Adipocyte (in vitro differentiated cells): ENCODE results near the gene CORO2B.
"Not testable (repeated sequence)": the region's sequence is repeated elsewhere in the genome, so short reads cannot be mapped to it uniquely, and the experiment has no call there.

Source experiments
- DNase-seq: peaks from one replicate; pipeline ENCODE4 v3.0.0-alpha.2; 2015; ENCODE audit warnings: low read depth
- H3K27me3 ChIP-seq: replicated peaks from 2 replicates; pipeline ENCODE4 v1.7.0; 2013; ENCODE audit warnings: mild to moderate bottlenecking, low read length, moderate library complexity; ENCODE audit not compliant: control insufficient read depth, insufficient read depth
- H3K36me3 ChIP-seq: 2 replicates; pipeline ENCODE4 v1.7.0; 2013; ENCODE audit warnings: low read length, mild to moderate bottlenecking, moderate library complexity; ENCODE audit not compliant: control insufficient read depth, insufficient read depth, severe bottlenecking
- H3K4me1 ChIP-seq: 2 replicates; pipeline ENCODE4 v1.7.0; 2013; ENCODE audit warnings: mild to moderate bottlenecking, low read length, moderate library complexity; ENCODE audit not compliant: control insufficient read depth, insufficient read depth
- H3K4me3 ChIP-seq: 2 replicates; pipeline ENCODE4 v1.7.0; 2013; ENCODE audit warnings: mild to moderate bottlenecking, low read length, moderate library complexity
- H3K9ac ChIP-seq: 2 replicates; pipeline ENCODE4 v1.7.0; 2013; ENCODE audit warnings: mild to moderate bottlenecking, low read length, moderate library complexity
- H3K9me3 ChIP-seq: 2 replicates; pipeline ENCODE4 v1.7.0; 2013; ENCODE audit warnings: mild to moderate bottlenecking, low read length, moderate library complexity; ENCODE audit not compliant: control insufficient read depth

CORO2B gene

DNA sequence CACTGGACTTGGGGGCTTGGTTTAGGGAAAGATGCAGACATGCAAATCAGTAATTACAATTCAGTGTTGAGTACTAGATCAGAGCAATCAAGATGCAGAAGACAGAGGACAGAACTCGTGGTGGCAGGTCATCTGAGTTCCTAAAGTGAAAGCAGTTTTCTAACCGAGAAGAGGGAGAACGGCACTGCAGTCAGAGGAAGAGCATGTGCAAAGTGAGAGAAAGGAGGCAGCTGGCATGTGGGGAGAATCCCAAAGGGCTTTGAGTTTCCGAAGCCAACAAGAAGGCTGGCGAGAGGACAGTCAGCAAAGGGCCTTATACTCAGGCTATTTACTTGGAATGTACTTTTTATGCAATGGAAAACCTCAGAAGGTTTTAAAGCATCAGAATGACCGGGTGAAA lies 154.9 kb downstream of the CORO2B start:
- peak; percentile 38 for DNase-seq
- Histone ChIP-seq H3K4me3 (no peak overlapping the region), H3K4me1 (no peaks in the 10 kb centered on the region)

GRCh38 chr15:68734352-68734751 lies 155.6 kb downstream of the CORO2B start:
- Histone ChIP-seq H3K4me3 (no peak overlapping the region), H3K27me3 (peaks cover 2% of the 10 kb centered on the region), H3K9me3 (no peaks in the 10 kb centered on the region), H3K9ac (no peak overlapping the region), H3K36me3 (no peaks in the 10 kb centered on the region), H3K4me1 (no peaks in the 10 kb centered on the region)
- no peak for DNase-seq

More for the DNA sequence above, 154.9 kb downstream of the CORO2B start:
- Histone ChIP-seq H3K9me3 (no peaks in the 10 kb centered on the region), H3K9ac (no peak overlapping the region), H3K27me3 (no peaks in the 10 kb centered on the region), H3K36me3 (no peaks in the 10 kb centered on the region)

DNA sequence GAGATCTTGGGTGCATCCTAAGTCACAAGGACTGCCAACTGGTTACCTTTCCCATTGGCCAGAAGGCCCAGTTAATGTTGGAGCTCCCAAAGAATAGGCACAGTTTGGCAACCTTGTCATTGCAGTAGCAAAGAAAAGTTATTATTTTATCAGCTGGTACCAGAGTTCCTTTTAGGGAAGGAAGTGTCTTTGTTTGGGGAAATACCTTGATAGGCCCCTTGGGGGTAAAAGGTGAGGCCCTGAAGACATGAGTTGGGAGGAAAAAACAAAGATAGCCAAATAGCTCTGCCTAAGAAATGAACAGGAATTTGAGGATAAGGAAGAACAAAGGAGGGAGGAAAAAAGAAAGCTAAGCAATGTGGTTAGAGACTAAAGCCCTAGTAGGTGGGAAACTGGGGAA lies 156.1 kb downstream of the CORO2B start:
- Histone ChIP-seq H3K4me1 (no peaks in the 10 kb centered on the region), H3K4me3 (no peak overlapping the region), H3K9me3 (no peaks in the 10 kb centered on the region), H3K9ac (no peak overlapping the region), H3K36me3 (no peaks in the 10 kb centered on the region), H3K27me3 (peaks cover 8% of the 10 kb centered on the region)
- no peak for DNase-seq

GRCh38 chr15:68735610-68736009 lies 156.8 kb downstream of the CORO2B start:
- DNase-seq: no peak
- H3K27me3 ChIP-seq: peaks cover 9% of the 10 kb centered on the region
- no peaks in the 10 kb centered on the region for H3K9me3 ChIP-seq
- H3K36me3 ChIP-seq: no peaks in the 10 kb centered on the region
- H3K4me1 ChIP-seq: no peaks in the 10 kb centered on the region
- no peak overlapping the region for H3K9ac ChIP-seq
- H3K4me3 ChIP-seq: no peak overlapping the region

- Histone ChIP-seq H3K9me3 (no peaks in the 10 kb centered on the region), H3K4me3 (no peak overlapping the region), H3K27me3 (peaks cover 9% of the 10 kb centered on the region), H3K9ac (no peak overlapping the region), H3K36me3 (no peaks in the 10 kb centered on the region), H3K4me1 (no peaks in the 10 kb centered on the region)
- peak; percentile 17 for DNase-seq
These were observed 160.7 kb downstream of the CORO2B start for GRCh38 chr15:68739390-68740080.

GRCh38 chr15:68743256-68743655 lies 164.5 kb downstream of the CORO2B start:
- no peak overlapping the region for H3K9ac ChIP-seq
- H3K36me3 ChIP-seq: no peaks in the 10 kb centered on the region
- H3K4me3 ChIP-seq: no peak overlapping the region
- DNase-seq: no peak
- peaks cover 9% of the 10 kb centered on the region for H3K27me3 ChIP-seq
- no peaks in the 10 kb centered on the region for H3K4me1 ChIP-seq
- no peaks in the 10 kb centered on the region for H3K9me3 ChIP-seq

GRCh38 chr15:68749365-68749764 lies 170.6 kb downstream of the CORO2B start:
- Histone ChIP-seq H3K9ac (no peak overlapping the region), H3K36me3 (no peaks in the 10 kb centered on the region), H3K4me3 (no peak overlapping the region), H3K9me3 (no peaks in the 10 kb centered on the region), H3K27me3 (peaks cover 7% of the 10 kb centered on the region), H3K4me1 (no peaks in the 10 kb centered on the region)
- no peak for DNase-seq

DNA sequence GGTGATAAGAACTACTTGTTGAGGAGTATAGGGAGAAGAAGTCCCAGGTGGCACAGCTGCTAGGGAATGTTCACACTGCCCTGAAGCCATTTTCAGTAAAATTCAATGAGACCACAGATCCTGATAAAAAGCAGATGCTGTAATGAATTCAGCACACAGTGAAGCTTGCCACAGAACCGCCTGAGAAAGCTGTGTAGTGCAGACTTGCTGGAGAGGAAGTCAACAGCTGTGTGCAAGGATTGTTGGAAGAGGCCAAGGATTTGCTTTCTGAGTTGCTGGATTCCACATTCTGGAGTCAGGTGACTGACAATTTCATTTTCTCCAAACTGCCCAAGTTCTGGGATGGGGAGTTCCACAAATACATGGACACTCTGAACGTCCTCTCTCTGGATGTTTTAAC lies 171.0 kb downstream of the CORO2B start:
- no peaks in the 10 kb centered on the region for H3K36me3 ChIP-seq
- no peaks in the 10 kb centered on the region for H3K4me1 ChIP-seq
- peaks cover 9% of the 10 kb centered on the region for H3K27me3 ChIP-seq
- H3K9me3 ChIP-seq: no peaks in the 10 kb centered on the region
- no peak overlapping the region for H3K4me3 ChIP-seq
- H3K9ac ChIP-seq: no peak overlapping the region
- DNase-seq: peak; percentile 75

GRCh38 chr15:68751622-68752021 lies 172.8 kb downstream of the CORO2B start:
- Histone ChIP-seq H3K4me3 (no peak overlapping the region), H3K27me3 (peaks cover 16% of the 10 kb centered on the region), H3K9me3 (no peaks in the 10 kb centered on the region), H3K36me3 (no peaks in the 10 kb centered on the region), H3K9ac (no peak overlapping the region), H3K4me1 (no peaks in the 10 kb centered on the region)
- DNase-seq: no peak

DNA sequence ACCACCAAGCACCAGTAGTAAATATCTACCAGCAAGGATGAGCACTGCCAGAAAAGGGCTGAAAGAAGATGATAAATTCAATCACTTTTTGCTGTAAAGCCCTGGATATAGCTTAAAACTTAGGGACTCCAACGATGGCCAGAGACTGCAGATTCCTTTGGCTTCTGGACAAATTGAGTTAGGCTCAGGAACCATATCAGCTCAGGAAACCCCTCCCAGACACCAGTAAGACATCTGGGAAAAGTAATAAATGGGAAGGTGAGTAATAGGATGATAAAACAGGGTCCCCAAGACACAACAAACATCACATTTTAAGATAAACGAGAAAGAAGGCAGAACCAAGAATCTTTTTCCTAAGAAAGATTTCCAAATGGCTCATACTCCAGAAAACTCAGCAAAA lies 176.9 kb downstream of the CORO2B start:
- H3K9me3 ChIP-seq: no peaks in the 10 kb centered on the region
- no peaks in the 10 kb centered on the region for H3K4me1 ChIP-seq
- DNase-seq: no peak
- peaks cover 11% of the 10 kb centered on the region for H3K27me3 ChIP-seq
- no peak overlapping the region for H3K4me3 ChIP-seq
- H3K9ac ChIP-seq: no peak overlapping the region
- H3K36me3 ChIP-seq: no peaks in the 10 kb centered on the region

DNA sequence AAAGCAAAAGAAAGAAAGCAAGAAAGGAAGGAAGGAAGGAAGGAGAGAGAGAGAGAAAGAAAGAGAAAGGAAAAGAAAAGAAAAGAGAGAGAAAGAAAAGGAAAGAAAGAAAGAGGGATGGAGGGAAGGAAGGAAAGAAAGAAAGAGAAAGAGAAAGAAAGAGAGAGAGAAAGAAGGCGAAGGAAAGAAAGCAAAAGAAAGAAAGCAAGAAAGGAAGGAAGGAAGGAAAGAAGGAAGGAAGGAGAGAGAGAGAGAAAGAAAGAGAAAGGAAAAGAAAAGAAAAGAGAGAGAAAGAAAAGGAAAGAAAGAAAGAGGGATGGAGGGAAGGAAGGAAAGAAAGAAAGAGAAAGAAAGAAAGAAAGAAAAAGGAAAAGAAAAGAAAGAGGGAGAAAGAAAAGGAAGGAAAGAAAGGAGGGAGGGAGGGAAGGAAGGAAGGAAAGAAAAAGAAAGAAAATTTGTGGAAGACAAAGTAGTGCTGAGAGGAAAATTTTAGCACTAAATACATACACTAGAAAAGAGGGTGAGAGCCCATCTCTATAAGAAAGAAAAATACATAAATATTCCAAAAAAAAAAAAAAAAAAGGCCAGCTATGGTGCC lies 181.3 kb downstream of the CORO2B start:
- H3K4me1 ChIP-seq, H3K27me3 ChIP-seq, H3K4me3 ChIP-seq, H3K36me3 ChIP-seq, H3K9me3 ChIP-seq, DNase-seq, H3K9ac ChIP-seq: not testable (repeated sequence)

- H3K27me3 ChIP-seq: no peaks in the 10 kb centered on the region
- H3K4me1 ChIP-seq: no peaks in the 10 kb centered on the region
- H3K9me3 ChIP-seq: no peaks in the 10 kb centered on the region
- H3K4me3 ChIP-seq: no peak overlapping the region
- no peak overlapping the region for H3K9ac ChIP-seq
- no peaks in the 10 kb centered on the region for H3K36me3 ChIP-seq
- DNase-seq: no peak
These were observed 184.3 kb downstream of the CORO2B start for GRCh38 chr15:68763063-68763462.
